H9 (cell line): ENCODE measurements around the gene DIAPH2. TPM values are rescaled to one million over a fixed set of nuclear protein-coding genes. Genes with fewer than 3 reads are reported as not detected.

Source experiments
- DNase-seq: peaks from one replicate; pipeline ENCODE4 v3.0.0-alpha.2; 2017
- H2AFZ ChIP-seq: one replicate; pipeline ENCODE4 v1.6.1; 2013; ENCODE audit warnings: mild to moderate bottlenecking, low read length, control low read depth, moderate library complexity
- H2AK5ac ChIP-seq: 2 replicates; pipeline ENCODE4 v1.6.1; 2013; ENCODE audit warnings: low read length, control low read depth, mixed read lengths; ENCODE audit not compliant: insufficient read length
- H2BK120ac ChIP-seq: one replicate; pipeline ENCODE4 v1.6.1; 2013; ENCODE audit warnings: low read depth, mild to moderate bottlenecking, low read length, control low read depth, inconsistent platforms; ENCODE audit not compliant: poor library complexity, severe bottlenecking
- H2BK12ac ChIP-seq: 2 replicates; pipeline ENCODE4 v1.6.1; 2013; ENCODE audit warnings: low read length, control low read depth, mixed read lengths, low read depth; ENCODE audit not compliant: insufficient read length
- H2BK15ac ChIP-seq: 2 replicates; pipeline ENCODE4 v1.6.1; 2013; ENCODE audit warnings: low read depth, low read length, control low read depth
- H2BK20ac ChIP-seq: one replicate; pipeline ENCODE4 v1.6.1; 2013; ENCODE audit warnings: low read depth, mild to moderate bottlenecking, low read length, control low read depth, inconsistent platforms; ENCODE audit not compliant: poor library complexity, severe bottlenecking
- H2BK5ac ChIP-seq: 2 replicates; pipeline ENCODE4 v1.6.1; 2013; ENCODE audit warnings: low read length, control low read depth, mixed read lengths; ENCODE audit not compliant: insufficient read length
- H3K14ac ChIP-seq: 2 replicates; pipeline ENCODE4 v1.6.1; 2013; ENCODE audit warnings: low read length, control low read depth; ENCODE audit not compliant: insufficient read depth
- H3K18ac ChIP-seq: 2 replicates; pipeline ENCODE4 v1.6.1; 2013; ENCODE audit warnings: low read depth, mild to moderate bottlenecking, mixed read lengths, low read length, control low read depth; ENCODE audit not compliant: insufficient read length
- H3K23ac ChIP-seq: 2 replicates; pipeline ENCODE4 v1.6.1; 2013; ENCODE audit warnings: low read length, control low read depth, mixed read lengths, low read depth; ENCODE audit not compliant: insufficient read length
- H3K23me2 ChIP-seq: 2 replicates; pipeline ENCODE4 v1.6.1; 2013; ENCODE audit warnings: low read depth, mild to moderate bottlenecking, mixed read lengths, low read length, control low read depth; ENCODE audit not compliant: insufficient read length, poor library complexity, severe bottlenecking
- H3K27ac ChIP-seq: 2 replicates; pipeline ENCODE4 v1.5.1; 2013; ENCODE audit warnings: low read length, control low read depth, mixed read lengths, low read depth; ENCODE audit not compliant: insufficient read length
- H3K27me3 ChIP-seq: 2 replicates; pipeline ENCODE4 v1.6.1; 2013; ENCODE audit warnings: low read length, control low read depth, inconsistent platforms; ENCODE audit not compliant: insufficient read depth
- H3K4ac ChIP-seq: 2 replicates; pipeline ENCODE4 v1.6.1; 2013; ENCODE audit warnings: low read depth, mild to moderate bottlenecking, control low read depth, inconsistent platforms, low read length, moderate library complexity
- H3K4me1 ChIP-seq: 2 replicates; pipeline ENCODE4 v1.6.1; 2013; ENCODE audit warnings: low read length, control low read depth, inconsistent platforms; ENCODE audit not compliant: insufficient read depth
- H3K4me2 ChIP-seq: 2 replicates; pipeline ENCODE4 v1.6.1; 2013; ENCODE audit warnings: low read length, control low read depth, mixed read lengths; ENCODE audit not compliant: insufficient read length, insufficient read depth
- H3K56ac ChIP-seq: 2 replicates; pipeline ENCODE4 v1.6.1; 2013; ENCODE audit warnings: low read depth, mild to moderate bottlenecking, mixed read lengths, low read length, control low read depth; ENCODE audit not compliant: insufficient read length
- H3K79me1 ChIP-seq: 2 replicates; pipeline ENCODE4 v1.6.1; 2013; ENCODE audit warnings: low read depth, mild to moderate bottlenecking, moderate library complexity, low read length, control low read depth, inconsistent platforms; ENCODE audit not compliant: insufficient read depth, poor library complexity, severe bottlenecking
- H3K79me2 ChIP-seq: 2 replicates; pipeline ENCODE4 v1.6.1; 2013; ENCODE audit warnings: low read length, control low read depth, inconsistent platforms; ENCODE audit not compliant: insufficient read depth
- H3K9ac ChIP-seq: 2 replicates; pipeline ENCODE4 v1.6.1; 2013; ENCODE audit warnings: low read length, control low read depth, mixed read lengths; ENCODE audit not compliant: insufficient read length; ENCODE audit errors: extremely low read depth
- H3K9me3 ChIP-seq: one replicate; pipeline ENCODE4 v1.6.1; 2013; ENCODE audit warnings: low read depth, low read length, inconsistent platforms; ENCODE audit not compliant: control insufficient read depth
- H3T11ph ChIP-seq: one replicate; pipeline ENCODE4 v1.6.1; 2013; ENCODE audit warnings: mild to moderate bottlenecking, low read length, control low read depth, inconsistent platforms
- H4K20me1 ChIP-seq: one replicate; pipeline ENCODE4 v1.6.1; 2013; ENCODE audit not compliant: control insufficient read depth, insufficient read length, insufficient read depth
- H4K5ac ChIP-seq: 2 replicates; pipeline ENCODE4 v1.6.1; 2013; ENCODE audit warnings: low read depth, mild to moderate bottlenecking, mixed read lengths, low read length, control low read depth; ENCODE audit not compliant: insufficient read length
- H4K8ac ChIP-seq: replicated peaks from 2 replicates; pipeline ENCODE4 v1.6.1; 2013; ENCODE audit warnings: low read length, control low read depth, mixed read lengths, low read depth; ENCODE audit not compliant: insufficient read length
- H4K91ac ChIP-seq: 2 replicates; pipeline ENCODE4 v1.6.1; 2013; ENCODE audit warnings: low read depth, mild to moderate bottlenecking, moderate library complexity, mixed read lengths, low read length, control low read depth; ENCODE audit not compliant: insufficient read length
- H3K27ac Mint-ChIP-seq, 3 experiments: 2 replicates in 2 of 3; 3 replicates in 1 of 3; pipeline ENCODE4 v1.8.0; 2020 to 2021; ENCODE audit warnings: mixed read lengths in 3 of 3, mild to moderate bottlenecking in 1 of 3, moderate library complexity in 1 of 3
- H3K27me3 Mint-ChIP-seq: 2 replicates; pipeline ENCODE4 v1.8.0; 2021; ENCODE audit warnings: low read depth, mild to moderate bottlenecking, moderate library complexity, mixed read lengths
- H3K36me3 Mint-ChIP-seq, 3 experiments: 2 replicates in 2 of 3; 3 replicates in 1 of 3; pipeline ENCODE4 v1.8.0; 2020 to 2021; ENCODE audit warnings: low read depth in 3 of 3, mixed read lengths in 3 of 3; ENCODE audit not compliant: insufficient read depth in 1 of 3
- H3K4me1 Mint-ChIP-seq, 2 experiments: 2 replicates each; pipeline ENCODE4 v1.8.0; 2020; ENCODE audit warnings: mixed read lengths in 2 of 2
- H3K4me3 Mint-ChIP-seq, 2 experiments: 2 replicates in 1 of 2; 3 replicates in 1 of 2; pipeline ENCODE4 v1.8.0; 2020 to 2021; ENCODE audit warnings: mild to moderate bottlenecking in 2 of 2, mixed read lengths in 2 of 2, moderate library complexity in 1 of 2
- H3K9me3 Mint-ChIP-seq, 2 experiments: 2 replicates in 1 of 2; 3 replicates in 1 of 2; pipeline ENCODE4 v1.8.0; 2020; ENCODE audit warnings: mild to moderate bottlenecking in 2 of 2, mixed read lengths in 2 of 2, moderate library complexity in 1 of 2
- CTCF ChIP-seq: fragments of 200-600 bp; sonication (generic); conservative IDR thresholded peaks from 3 replicates; pipeline ENCODE4 v1.8.0; 2021; ENCODE audit warnings: antibody characterized with exemption, mild to moderate bottlenecking
- WGBS: extraction: QIAGEN DNeasy Blood & Tissue Kit; methylation state at CpG from one replicate; pipeline ENCODE4 v1.1.7; 2013; ENCODE audit warnings: missing lambda C conversion rate, low lambda C conversion rate, mixed read lengths; ENCODE audit not compliant: insufficient read length; ENCODE audit errors: extremely low coverage; 5-methylcytosine and 5-hydroxymethylcytosine counted together
- total RNA-seq: library from RNA; stranded (reverse); gene quantifications from 2 replicates; pipeline ENCODE4 v1.2.1, GENCODE V29; 2021

DIAPH2 gene
- total RNA-seq, 1 experiment from 2014 or later: 45.4 TPM

GRCh38 chrX:96776966-96777365, 92.3 kb downstream of the DIAPH2 start:
- H3K79me2 ChIP-seq: no peaks in the 10 kb centered on the region
- WGBS: no CpG with 5 or more reads among the region's 1 CpG
- H4K91ac ChIP-seq: no peak overlapping the region
- no peak overlapping the region for H2BK15ac ChIP-seq
- no peak overlapping the region for H3K9ac ChIP-seq
- no peak overlapping the region for H2BK120ac ChIP-seq
- H4K5ac ChIP-seq: no peak overlapping the region
- Mint-ChIP-seq H3K27ac (no peak overlapping the region), H3K27me3 (no peaks in the 10 kb centered on the region), H3K4me3 (no peak overlapping the region), H3K9me3 (no peaks in the 10 kb centered on the region), H3K36me3 (no peaks in the 10 kb centered on the region; a peak in 1 of 7 replicates), H3K4me1 (no peaks in the 10 kb centered on the region)
- no peak overlapping the region for H3K14ac ChIP-seq
- H2BK20ac ChIP-seq: no peak overlapping the region
- H3K23ac ChIP-seq: no peak overlapping the region
- no peak overlapping the region for H2BK5ac ChIP-seq
- H3K79me1 ChIP-seq: no peaks in the 10 kb centered on the region
- no peaks in the 10 kb centered on the region for H3K9me3 ChIP-seq
- no peaks in the 10 kb centered on the region for H4K20me1 ChIP-seq
- no peak overlapping the region for H2AK5ac ChIP-seq
- no peaks in the 10 kb centered on the region for H3K27me3 ChIP-seq
- DNase-seq: no peak
- H3K4me2 ChIP-seq: no peak overlapping the region
- no peak overlapping the region for H3T11ph ChIP-seq
- H3K23me2 ChIP-seq: no peaks in the 10 kb centered on the region
- no peak overlapping the region for H3K27ac ChIP-seq
- no peak overlapping the region for H2AFZ ChIP-seq
- H3K56ac ChIP-seq: no peak overlapping the region
- no peak overlapping the region for H3K4ac ChIP-seq
- no peak overlapping the region for H2BK12ac ChIP-seq
- TF ChIP-seq CTCF: no peak
- H3K4me1 ChIP-seq: no peaks in the 10 kb centered on the region
- no peak overlapping the region for H3K18ac ChIP-seq
- H4K8ac ChIP-seq: no peak overlapping the region
